ENCODE data around the gene MPPED2.

DNA sequence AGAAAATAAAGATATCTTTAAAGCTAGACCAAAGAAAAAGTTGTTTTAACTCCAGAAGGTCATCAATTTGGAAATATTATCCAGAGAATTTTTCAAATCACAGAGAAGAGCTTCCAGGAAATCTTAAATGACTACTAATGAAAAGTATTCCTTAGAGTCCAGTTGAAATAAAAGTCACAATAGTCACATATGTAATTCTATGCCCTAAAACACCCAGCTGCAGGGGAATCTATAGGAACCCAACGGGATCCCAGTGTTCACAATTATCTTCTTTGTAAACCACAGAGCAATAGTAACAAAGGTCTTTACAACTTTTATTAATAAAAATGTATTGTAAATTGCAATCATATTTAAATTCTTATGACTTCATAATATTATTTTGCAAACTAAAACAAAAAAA, 27.1 kb downstream of the MPPED2 start:
- TF ChIP-seq GATA2 (IDR thresholded peaks at IDR 0.05; ENCODE audit: low read depth, low read length) = no peak
- no peak for TF ChIP-seq GATA3 (IDR thresholded peaks at IDR 0.05; ENCODE audit: low read depth, low read length)

Measured in SH-SY5Y (cell line).